GM19463 (cell line): ENCODE measurements around the gene KTI12.

Experiments
- ATAC-seq: cut with Tn5 transposase; IDR thresholded peaks from one replicate; pipeline ENCODE4 v1.9.1; 2021; ENCODE audit warnings: mild to moderate bottlenecking, moderate library complexity; ENCODE audit not compliant: unreplicated experiment

KTI12 gene

GRCh38 chr1:51989582-51990477 lies 43.8 kb downstream of the KTI12 start:
- ATAC-seq, result no peak

- ATAC-seq, result no peak
Measured at GRCh38 chr1:51988254-51988653, 45.4 kb downstream of the KTI12 start.

- no peak for ATAC-seq
Measured at GRCh38 chr1:51986718-51987117, 46.9 kb downstream of the KTI12 start.

GRCh38 chr1:51982161-51982560 lies 51.4 kb downstream of the KTI12 start:
- no peak for ATAC-seq
